SK-N-SH treated with all-trans-retinoic acid at 6 μM for 48 hours (cell line): ENCODE data around the gene ELAC2.

Experiments used
- ATAC-seq: fragments of 200-7000 bp; cut with Tn5 transposase; 3 replicates; pipeline ENCODE4 v1.9.1; 2020; ENCODE audit warnings: mild to moderate bottlenecking, moderate library complexity
- ARNTL ChIP-seq: fragments of 450-650 bp; formaldehyde crosslinking; IDR thresholded peaks from 2 replicates; pipeline ENCODE4 v1.5.0; 2020; ENCODE audit warnings: low read depth, mild to moderate bottlenecking, moderate library complexity, borderline replicate concordance
- BACH2 ChIP-seq: fragments of 250-450 bp; sonication (Bioruptor Pico); IDR thresholded peaks from 2 replicates; pipeline ENCODE4 v1.9.0; 2021; ENCODE audit warnings: mild to moderate bottlenecking, borderline replicate concordance
- CREB5 ChIP-seq: fragments of 250-450 bp; sonication (Bioruptor Pico); IDR thresholded peaks from 2 replicates; pipeline ENCODE4 v1.5.1; 2020; ENCODE audit warnings: low read depth, mild to moderate bottlenecking, moderate library complexity
- CSDC2 ChIP-seq: fragments of 250-450 bp; sonication (Bioruptor Pico); IDR thresholded peaks from 2 replicates; pipeline ENCODE4 v1.5.0; 2020; ENCODE audit warnings: mild to moderate bottlenecking, moderate library complexity
- ESRRG ChIP-seq: fragments of 250-450 bp; sonication (Bioruptor Pico); IDR thresholded peaks from 2 replicates; pipeline ENCODE4 v1.6.1; 2021; ENCODE audit warnings: mild to moderate bottlenecking
- GLIS3 ChIP-seq: fragments of 250-450 bp; sonication (Bioruptor Pico); IDR thresholded peaks from 2 replicates; pipeline ENCODE4 v1.5.0; 2020; ENCODE audit warnings: mild to moderate bottlenecking, moderate library complexity
- ISL1 ChIP-seq: fragments of 250-450 bp; sonication (Bioruptor Pico); IDR thresholded peaks from 2 replicates; pipeline ENCODE4 v2.1.2; 2022; ENCODE audit warnings: mild to moderate bottlenecking, moderate library complexity
- OSR1 ChIP-seq: fragments of 250-450 bp; sonication (Bioruptor Pico); IDR thresholded peaks from 2 replicates; pipeline ENCODE4 v1.8.0; 2022; ENCODE audit warnings: moderate library complexity, mild to moderate bottlenecking, inconsistent platforms
- PATZ1 ChIP-seq: fragments of 250-450 bp; sonication (Bioruptor Pico); IDR thresholded peaks from 2 replicates; pipeline ENCODE4 v1.8.0; 2020; ENCODE audit warnings: mild to moderate bottlenecking, moderate library complexity, borderline replicate concordance
- POU6F1 ChIP-seq: fragments of 250-450 bp; sonication (Bioruptor Pico); IDR thresholded peaks from 2 replicates; pipeline ENCODE4 v1.8.0; 2021; ENCODE audit warnings: low read depth, mild to moderate bottlenecking, moderate library complexity, borderline replicate concordance
- PPARA ChIP-seq: fragments of 250-450 bp; sonication (Bioruptor Pico); IDR thresholded peaks from 2 replicates; pipeline ENCODE4 v1.5.0; 2020; ENCODE audit warnings: mild to moderate bottlenecking, borderline replicate concordance
- RARB ChIP-seq: fragments of 250-450 bp; sonication (Bioruptor Pico); IDR thresholded peaks from 2 replicates; pipeline ENCODE4 v1.8.0; 2021; ENCODE audit warnings: mild to moderate bottlenecking, moderate library complexity
- SNAI2 ChIP-seq: fragments of 250-450 bp; sonication (Bioruptor Pico); IDR thresholded peaks from 2 replicates; pipeline ENCODE4 v1.5.0; 2020; ENCODE audit warnings: mild to moderate bottlenecking, moderate library complexity
- TCF4 ChIP-seq: fragments of 250-450 bp; sonication (Bioruptor Pico); IDR thresholded peaks from 2 replicates; pipeline ENCODE4 v1.8.0; 2021; ENCODE audit warnings: mild to moderate bottlenecking, moderate library complexity, borderline replicate concordance
- TOX ChIP-seq: fragments of 250-450 bp; sonication (Bioruptor Pico); IDR thresholded peaks from 2 replicates; pipeline ENCODE4 v1.8.0; 2021; ENCODE audit warnings: mild to moderate bottlenecking, moderate library complexity, borderline replicate concordance
- ZC3H10 ChIP-seq: fragments of 250-450 bp; sonication (Bioruptor Pico); IDR thresholded peaks from 2 replicates; pipeline ENCODE4 v1.5.1; 2021; ENCODE audit warnings: mild to moderate bottlenecking, moderate library complexity
- ZFP3 ChIP-seq: fragments of 250-450 bp; sonication (Bioruptor Pico); IDR thresholded peaks from 2 replicates; pipeline ENCODE4 v1.5.0; 2020; ENCODE audit warnings: mild to moderate bottlenecking, moderate library complexity
- ZFP30 ChIP-seq: fragments of 450-650 bp; formaldehyde crosslinking; IDR thresholded peaks from 2 replicates; pipeline ENCODE4 v1.5.0; 2022; ENCODE audit warnings: mild to moderate bottlenecking, moderate library complexity
- ZNF70 ChIP-seq: fragments of 450-650 bp; formaldehyde crosslinking; IDR thresholded peaks from 2 replicates; pipeline ENCODE4 v1.5.0; 2020; ENCODE audit warnings: mild to moderate bottlenecking, moderate library complexity
- ZNF8 ChIP-seq: fragments of 450-650 bp; formaldehyde crosslinking; IDR thresholded peaks from 2 replicates; pipeline ENCODE4 v1.5.0; 2020; ENCODE audit warnings: mild to moderate bottlenecking, moderate library complexity
- TF ChIP-seq, protein P1 (sequence below): fragments of 250-450 bp; sonication (Bioruptor Pico); IDR thresholded peaks from 2 replicates; pipeline ENCODE4 v1.5.1; 2021; ENCODE audit warnings: mild to moderate bottlenecking, moderate library complexity
- TF ChIP-seq, protein P2 (sequence below): fragments of 250-450 bp; sonication (Bioruptor Pico); IDR thresholded peaks from 2 replicates; pipeline ENCODE4 v1.5.0; 2020; ENCODE audit warnings: mild to moderate bottlenecking, moderate library complexity

Gene ELAC2

GRCh38 chr17:12958786-12959185 is 59.0 kb downstream of the ELAC2 start:
- ATAC-seq = no peak
- no peak for TF ChIP-seq GLIS3 (CRISPR knock-in tag)
- TF ChIP-seq ARNTL (CRISPR knock-in tag) = no peak
- TF ChIP-seq, protein P1, sequence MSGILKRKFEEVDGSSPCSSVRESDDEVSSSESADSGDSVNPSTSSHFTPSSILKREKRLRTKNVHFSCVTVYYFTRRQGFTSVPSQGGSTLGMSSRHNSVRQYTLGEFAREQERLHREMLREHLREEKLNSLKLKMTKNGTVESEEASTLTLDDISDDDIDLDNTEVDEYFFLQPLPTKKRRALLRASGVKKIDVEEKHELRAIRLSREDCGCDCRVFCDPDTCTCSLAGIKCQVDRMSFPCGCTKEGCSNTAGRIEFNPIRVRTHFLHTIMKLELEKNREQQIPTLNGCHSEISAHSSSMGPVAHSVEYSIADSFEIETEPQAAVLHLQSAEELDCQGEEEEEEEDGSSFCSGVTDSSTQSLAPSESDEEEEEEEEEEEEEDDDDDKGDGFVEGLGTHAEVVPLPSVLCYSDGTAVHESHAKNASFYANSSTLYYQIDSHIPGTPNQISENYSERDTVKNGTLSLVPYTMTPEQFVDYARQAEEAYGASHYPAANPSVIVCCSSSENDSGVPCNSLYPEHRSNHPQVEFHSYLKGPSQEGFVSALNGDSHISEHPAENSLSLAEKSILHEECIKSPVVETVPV = no peak
- no peak for TF ChIP-seq ZNF70
- no peak for TF ChIP-seq ESRRG (CRISPR knock-in tag)
- TF ChIP-seq OSR1 (CRISPR knock-in tag) = no peak
- no peak for TF ChIP-seq CSDC2 (CRISPR knock-in tag)
- TF ChIP-seq, protein P2, sequence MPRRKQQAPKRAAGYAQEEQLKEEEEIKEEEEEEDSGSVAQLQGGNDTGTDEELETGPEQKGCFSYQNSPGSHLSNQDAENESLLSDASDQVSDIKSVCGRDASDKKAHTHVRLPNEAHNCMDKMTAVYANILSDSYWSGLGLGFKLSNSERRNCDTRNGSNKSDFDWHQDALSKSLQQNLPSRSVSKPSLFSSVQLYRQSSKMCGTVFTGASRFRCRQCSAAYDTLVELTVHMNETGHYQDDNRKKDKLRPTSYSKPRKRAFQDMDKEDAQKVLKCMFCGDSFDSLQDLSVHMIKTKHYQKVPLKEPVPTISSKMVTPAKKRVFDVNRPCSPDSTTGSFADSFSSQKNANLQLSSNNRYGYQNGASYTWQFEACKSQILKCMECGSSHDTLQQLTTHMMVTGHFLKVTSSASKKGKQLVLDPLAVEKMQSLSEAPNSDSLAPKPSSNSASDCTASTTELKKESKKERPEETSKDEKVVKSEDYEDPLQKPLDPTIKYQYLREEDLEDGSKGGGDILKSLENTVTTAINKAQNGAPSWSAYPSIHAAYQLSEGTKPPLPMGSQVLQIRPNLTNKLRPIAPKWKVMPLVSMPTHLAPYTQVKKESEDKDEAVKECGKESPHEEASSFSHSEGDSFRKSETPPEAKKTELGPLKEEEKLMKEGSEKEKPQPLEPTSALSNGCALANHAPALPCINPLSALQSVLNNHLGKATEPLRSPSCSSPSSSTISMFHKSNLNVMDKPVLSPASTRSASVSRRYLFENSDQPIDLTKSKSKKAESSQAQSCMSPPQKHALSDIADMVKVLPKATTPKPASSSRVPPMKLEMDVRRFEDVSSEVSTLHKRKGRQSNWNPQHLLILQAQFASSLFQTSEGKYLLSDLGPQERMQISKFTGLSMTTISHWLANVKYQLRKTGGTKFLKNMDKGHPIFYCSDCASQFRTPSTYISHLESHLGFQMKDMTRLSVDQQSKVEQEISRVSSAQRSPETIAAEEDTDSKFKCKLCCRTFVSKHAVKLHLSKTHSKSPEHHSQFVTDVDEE = no peak
- no peak for TF ChIP-seq ZNF8 (CRISPR knock-in tag)
- no peak for TF ChIP-seq POU6F1
- TF ChIP-seq ZC3H10 (CRISPR knock-in tag) = no peak
- TF ChIP-seq CREB5 = no peak
- TF ChIP-seq ZFP3 (CRISPR knock-in tag) = no peak
- no peak for TF ChIP-seq PPARA (CRISPR knock-in tag)
- no peak for TF ChIP-seq RARB (CRISPR knock-in tag)

DNA sequence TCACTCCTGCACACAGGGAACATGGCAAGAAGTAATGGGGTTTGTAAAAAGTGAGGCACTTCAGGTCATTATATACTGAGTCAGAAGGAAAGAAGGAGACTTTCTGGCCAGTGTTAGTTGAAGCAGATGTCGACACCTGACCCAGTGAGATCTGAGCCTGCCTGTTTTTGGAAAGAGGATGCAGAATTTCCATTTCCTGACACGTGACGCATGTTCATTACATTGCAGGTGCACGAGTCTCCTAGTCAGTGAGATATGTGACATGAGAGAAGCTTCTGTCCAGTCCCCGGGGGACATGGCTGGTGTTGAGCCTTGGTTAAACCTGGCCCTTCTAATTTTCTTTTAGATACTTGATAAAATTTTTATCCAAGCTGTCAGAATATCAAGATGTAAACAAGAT is 62.3 kb downstream of the ELAC2 start:
- no peak for TF ChIP-seq TOX (CRISPR knock-in tag)
- TF ChIP-seq ZC3H10 (CRISPR knock-in tag) = no peak
- no peak for TF ChIP-seq CSDC2 (CRISPR knock-in tag)
- TF ChIP-seq ISL1 (CRISPR knock-in tag) = no peak
- TF ChIP-seq ZFP30 = no peak
- no peak for TF ChIP-seq GLIS3 (CRISPR knock-in tag)
- TF ChIP-seq TCF4 (CRISPR knock-in tag) = no peak
- no peak for TF ChIP-seq ZNF8 (CRISPR knock-in tag)
- no peak for TF ChIP-seq ESRRG (CRISPR knock-in tag)
- TF ChIP-seq ZNF70 = no peak
- TF ChIP-seq SNAI2 (CRISPR knock-in tag) = no peak
- TF ChIP-seq PPARA (CRISPR knock-in tag) = no peak
- ATAC-seq = no peak

DNA sequence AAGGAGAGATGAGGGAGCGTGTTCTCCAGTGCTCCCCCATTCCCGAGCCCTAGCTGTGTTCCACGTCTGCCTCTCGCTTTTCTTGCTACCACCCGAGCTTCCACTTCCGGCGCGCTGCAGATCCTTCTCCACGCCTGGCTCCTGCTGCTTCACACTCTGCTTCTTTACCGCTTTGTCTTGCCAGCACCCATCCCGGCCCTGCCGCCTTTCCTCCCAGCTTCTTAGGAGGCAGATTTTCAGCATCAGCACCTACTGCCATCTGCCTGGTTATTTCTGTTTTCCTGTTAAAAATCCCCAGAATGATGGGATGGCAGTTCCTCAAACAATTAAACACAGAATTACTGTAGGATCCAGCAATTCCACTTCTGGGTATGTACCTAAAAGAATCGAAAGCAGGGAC is 64.7 kb downstream of the ELAC2 start:
- no peak for ATAC-seq
- TF ChIP-seq ARNTL (CRISPR knock-in tag) = no peak
- TF ChIP-seq CSDC2 (CRISPR knock-in tag) = no peak
- TF ChIP-seq PPARA (CRISPR knock-in tag) = no peak
- no peak for TF ChIP-seq ZNF70
- TF ChIP-seq OSR1 (CRISPR knock-in tag) = no peak
- TF ChIP-seq, protein P1 = no peak
- TF ChIP-seq PATZ1 (CRISPR knock-in tag) = no peak
- TF ChIP-seq GLIS3 (CRISPR knock-in tag) = no peak
- no peak for TF ChIP-seq ZFP30
- TF ChIP-seq SNAI2 (CRISPR knock-in tag) = no peak
- no peak for TF ChIP-seq TCF4 (CRISPR knock-in tag)
- TF ChIP-seq BACH2 (CRISPR knock-in tag) = no peak
- TF ChIP-seq, protein P2 = no peak
- no peak for TF ChIP-seq RARB (CRISPR knock-in tag)
- TF ChIP-seq ZC3H10 (CRISPR knock-in tag) = no peak
- no peak for TF ChIP-seq ESRRG (CRISPR knock-in tag)
- TF ChIP-seq CREB5 = no peak
